Stimulated activated CD4-positive, alpha-beta T cell treated with anti-CD3 and anti-CD28 coated beads, Interleukin-12 subunit alpha, Interleukin-12 subunit beta, amount 100 ng/mL, for 24 hours (primary cell): ENCODE results near the gene LEPROT.
"Not testable (repeated sequence)": the region's sequence is repeated elsewhere in the genome, so short reads cannot be mapped to it uniquely, and the experiment has no call there.

ENCODE experiments used
- DNase-seq, 2 experiments: peaks; one replicate each; pipeline ENCODE4 v3.0.0-alpha.2; 2020; ENCODE audit warnings: low read depth in 2 of 2

Gene LEPROT, protein sequence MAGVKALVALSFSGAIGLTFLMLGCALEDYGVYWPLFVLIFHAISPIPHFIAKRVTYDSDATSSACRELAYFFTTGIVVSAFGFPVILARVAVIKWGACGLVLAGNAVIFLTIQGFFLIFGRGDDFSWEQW

DNA sequence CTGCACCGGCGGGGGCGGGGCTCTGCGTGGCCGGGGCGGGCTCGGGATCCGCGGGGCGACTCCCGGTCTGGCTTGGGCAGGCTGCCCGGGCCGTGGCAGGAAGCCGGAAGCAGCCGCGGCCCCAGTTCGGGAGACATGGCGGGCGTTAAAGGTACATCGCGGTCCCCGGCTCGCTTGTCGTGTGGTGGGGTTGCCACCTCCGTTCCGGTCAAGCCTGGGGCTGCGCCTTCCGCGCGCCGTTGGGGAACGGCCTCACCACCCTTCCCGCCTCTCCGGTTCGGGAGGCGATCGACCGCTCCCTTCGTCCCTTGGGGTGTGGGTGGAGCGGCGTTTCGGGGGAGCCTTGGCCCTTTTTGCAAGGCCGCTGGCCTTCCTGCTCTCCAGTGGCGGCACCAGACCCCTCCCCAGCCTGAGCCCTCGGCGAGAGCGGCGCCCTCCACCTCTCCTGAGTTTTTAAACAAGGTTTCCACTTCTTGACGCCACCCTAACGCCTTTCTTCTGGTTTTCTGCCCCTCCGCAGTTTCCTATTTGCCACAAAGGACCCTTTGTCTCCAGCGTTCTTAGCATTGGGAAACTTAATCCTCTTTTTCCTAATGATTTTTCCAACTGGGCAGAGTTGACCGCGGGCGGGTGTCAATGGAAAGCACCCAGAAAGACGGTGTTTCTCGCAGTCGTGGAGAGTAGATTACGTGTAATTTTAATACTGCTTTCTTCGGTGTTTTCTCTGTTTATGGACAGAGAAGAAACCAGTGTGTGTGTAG lies at the start of gene LEPROT, which contains the start of gene LEPR:
Gene LEPROT, plus strand, starts transcription at position 79 of the 761 bp plus-strand sequence. Its CDS starts 57 bp downstream, at position 136.
Gene LEPR, plus strand, starts transcription at position 79 of the 761 bp plus-strand sequence. CDS start 144,898 bp downstream, outside the sequence.
- no peak for DNase-seq

DNA sequence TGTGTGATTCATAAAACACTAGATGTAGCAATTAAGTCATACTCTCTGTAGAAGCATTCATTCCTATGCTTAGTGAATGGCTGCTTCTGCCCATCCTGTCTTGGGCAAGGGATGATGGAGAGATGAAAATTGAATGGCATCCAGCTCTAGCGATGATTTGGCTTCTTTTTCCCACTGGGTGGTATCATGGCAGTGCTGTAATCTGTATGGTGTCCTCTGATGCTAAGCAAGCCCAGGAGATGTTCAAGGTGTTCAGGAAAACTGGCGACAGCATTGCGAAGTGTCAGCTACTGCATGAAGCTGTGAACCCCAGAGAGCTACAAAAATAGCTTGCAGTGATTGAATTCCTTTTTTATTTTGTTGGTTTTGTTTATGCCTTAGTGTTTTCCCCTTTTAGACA lies 48.9 kb upstream of the LEPROT start:
- no peak for DNase-seq

DNA sequence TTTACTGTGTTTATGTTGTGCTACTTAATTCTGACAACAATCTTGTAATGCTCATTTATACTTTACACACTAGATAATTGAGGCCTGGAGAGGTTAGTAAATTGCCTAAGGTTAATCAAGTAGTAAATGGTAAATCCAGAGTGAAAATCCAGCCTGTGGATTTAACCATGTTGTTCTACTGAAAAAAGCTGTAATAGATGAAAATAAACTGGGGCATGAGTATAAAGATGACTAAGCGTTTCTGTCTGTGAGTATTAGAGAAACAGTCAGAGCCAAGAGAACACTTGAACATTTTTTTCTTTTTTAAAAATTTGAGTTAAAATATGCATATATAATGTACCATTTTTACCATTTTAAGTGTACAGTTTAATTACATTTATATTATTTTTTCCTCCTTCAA lies 47.9 kb upstream of the LEPROT start:
- DNase-seq, result no peak

DNA sequence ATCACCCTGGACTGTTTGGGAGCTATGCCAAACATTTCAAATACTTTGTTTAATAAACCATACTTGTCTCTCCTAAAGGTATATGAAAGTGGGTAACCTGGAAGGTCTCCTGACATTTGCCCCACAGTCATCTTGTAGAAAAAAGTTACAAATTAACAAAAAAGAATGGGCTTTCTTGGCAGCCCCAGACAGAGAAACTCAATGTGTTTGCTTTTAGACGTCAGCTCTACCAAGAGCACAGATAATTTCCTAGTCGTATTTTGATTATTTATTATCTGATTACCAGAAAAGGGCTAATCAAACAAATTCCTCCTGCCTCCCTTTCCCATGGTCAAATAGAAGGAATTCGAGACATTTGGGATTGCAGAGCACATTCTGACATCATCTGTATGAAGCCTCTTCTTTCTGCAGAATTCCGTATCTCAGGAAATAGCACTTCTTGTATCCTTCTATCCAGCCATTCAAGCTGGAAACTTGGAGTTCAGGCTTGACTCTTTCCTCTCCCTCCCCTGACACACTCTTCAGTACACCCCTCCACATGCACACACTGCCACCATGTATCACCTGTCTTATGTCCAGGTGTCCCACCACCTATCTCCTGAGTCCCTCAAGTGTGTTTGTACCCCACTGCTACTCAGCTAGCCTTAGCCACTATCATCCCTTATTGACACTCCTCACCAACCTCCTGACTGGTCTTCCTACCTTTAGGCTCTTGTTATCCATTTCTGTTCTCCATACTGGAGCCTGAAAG lies 42.8 kb upstream of the LEPROT start:
- no peak for DNase-seq

DNA sequence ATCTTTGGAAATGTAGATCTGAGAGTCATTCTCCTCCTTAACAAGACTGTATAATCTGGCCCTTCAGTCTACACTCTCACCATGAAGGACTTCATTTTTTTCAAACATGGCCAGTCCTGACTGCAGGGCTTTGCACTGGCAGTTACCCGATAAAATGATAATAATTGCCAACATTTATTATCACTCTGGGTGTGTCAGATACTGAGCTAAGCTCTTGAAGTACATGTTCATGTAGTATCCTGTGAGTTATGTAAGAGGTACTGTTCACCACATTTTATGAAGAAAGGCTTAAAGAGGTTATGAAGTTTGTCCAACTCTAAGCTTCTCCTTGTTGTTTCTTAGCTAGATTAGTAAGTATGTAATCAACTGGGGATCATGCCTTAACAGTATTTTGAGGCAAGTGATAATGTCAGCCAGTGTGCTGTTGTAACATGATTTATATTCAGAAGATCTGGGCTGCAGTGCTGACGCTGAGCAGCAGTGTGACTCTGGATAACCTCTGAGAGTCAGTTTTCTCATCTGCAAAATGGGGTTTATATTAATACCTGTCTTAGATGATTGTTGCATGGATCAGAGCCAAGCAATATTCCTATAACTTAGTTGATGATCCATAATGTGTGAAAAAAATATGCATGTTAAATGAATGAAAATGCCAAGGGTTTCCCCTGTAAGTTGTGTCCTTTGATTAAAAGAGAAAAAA lies 42.1 kb upstream of the LEPROT start:
- DNase-seq, result no peak

DNA sequence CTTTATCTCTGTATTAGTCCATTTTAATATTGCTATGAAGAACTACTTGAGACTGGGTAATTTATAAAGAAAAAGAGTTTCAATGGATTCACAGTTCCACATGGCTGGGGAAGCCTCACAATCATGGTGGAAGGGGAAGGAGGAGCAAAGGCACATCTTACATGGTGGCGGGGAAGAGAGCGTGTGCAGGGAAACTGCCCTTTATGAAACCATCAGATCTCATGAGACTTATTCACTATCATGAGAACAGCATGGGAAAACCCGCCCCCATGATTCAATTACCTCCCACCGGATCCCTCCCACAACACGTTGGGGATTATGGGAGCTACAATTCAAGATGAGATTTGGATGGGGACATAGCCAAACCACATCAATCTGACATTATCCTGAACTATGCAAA lies 36.0 kb upstream of the LEPROT start:
- DNase-seq, result not testable (repeated sequence)

DNA sequence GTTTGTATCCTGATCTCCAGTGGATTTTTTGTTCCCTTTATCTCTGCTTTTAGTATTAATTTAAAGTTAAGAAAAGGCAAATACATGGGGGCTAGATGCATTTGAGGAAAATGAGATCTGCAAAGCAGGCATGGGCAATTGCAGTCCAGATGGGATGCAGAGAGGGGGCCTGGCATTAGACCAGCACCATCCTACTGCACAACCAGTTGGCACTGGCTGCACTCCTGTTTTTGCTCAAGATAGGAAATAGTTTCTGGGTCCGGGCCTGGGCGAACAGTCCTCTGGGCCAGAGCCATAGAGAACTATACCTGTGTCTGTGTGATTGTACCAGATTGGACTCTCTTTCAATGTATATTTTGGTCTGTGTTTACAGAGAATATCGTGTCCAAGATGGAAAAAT lies 34.0 kb upstream of the LEPROT start:
- no peak for DNase-seq

DNA sequence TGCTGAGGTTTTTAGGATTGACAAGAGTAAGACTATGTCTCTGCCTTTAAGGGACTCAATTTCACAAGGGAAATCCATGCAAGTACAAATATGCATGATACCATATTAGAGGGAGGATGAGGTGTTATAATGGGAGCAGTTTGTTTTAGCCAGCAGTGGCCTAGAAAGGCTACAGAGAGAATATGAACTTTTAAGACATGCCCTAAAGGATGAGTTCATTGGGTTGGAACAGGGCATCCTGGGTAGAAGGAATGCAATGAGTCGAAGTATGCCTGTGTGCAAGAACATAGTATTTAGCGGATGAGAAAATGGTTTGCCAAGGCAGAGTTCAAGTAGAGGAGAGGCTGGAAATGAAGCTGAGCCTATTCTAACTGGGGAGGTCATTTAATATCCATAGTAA lies 32.6 kb upstream of the LEPROT start:
- no peak for DNase-seq

DNA sequence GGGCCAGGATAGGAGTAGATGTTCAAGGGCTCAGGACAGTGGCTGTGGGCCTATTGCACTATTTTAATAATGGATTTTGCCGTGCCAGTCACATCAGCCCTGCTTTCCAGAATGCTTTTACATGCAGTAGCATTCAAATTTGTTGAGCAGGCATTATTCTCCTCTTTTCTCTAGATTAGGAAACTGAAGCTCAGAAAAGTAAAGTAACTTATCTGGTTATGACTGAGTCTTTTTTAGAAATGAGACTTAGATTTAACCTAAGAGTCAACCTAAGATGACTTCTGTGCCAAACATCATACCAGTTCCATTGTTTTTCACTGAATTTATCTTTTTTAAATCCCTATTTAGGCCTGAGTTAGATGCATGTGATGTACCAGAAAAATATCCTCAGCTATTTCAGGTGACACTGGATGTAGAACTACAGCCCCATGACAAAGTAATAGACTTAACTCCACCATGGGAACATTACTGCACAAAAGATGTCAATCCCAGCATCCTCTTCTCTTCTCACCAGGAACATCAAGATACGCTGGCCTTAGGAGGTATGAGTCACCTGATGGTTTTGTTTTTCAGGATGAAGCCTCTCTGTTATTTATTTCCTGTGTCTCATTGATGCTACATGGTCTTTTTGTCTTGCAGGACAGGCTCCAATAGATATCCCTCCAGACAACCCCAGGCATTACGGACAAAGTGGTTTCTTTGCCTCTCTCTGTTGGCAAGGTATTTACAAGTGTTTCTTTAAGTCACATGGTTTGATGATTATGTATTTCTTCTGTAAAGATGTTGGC lies 31.4 kb upstream of the LEPROT start:
- no peak for DNase-seq

DNA sequence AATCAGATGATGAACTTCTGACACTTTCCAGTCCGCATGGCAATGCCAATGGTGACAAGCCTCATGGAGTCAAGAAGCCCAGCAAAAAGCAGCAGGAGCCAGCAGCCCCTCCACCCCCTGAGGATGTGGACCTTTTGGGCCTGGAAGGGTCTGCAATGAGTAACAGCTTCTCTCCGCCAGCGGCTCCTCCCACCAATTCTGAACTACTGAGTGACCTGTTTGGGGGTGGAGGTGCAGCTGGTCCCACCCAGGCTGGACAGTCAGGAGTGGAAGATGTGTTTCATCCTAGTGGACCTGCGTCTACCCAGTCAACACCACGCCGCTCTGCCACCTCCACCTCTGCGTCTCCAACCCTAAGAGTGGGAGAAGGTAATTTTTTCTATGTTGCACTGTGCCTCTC lies 28.0 kb upstream of the LEPROT start:
- DNase-seq, result no peak

DNA sequence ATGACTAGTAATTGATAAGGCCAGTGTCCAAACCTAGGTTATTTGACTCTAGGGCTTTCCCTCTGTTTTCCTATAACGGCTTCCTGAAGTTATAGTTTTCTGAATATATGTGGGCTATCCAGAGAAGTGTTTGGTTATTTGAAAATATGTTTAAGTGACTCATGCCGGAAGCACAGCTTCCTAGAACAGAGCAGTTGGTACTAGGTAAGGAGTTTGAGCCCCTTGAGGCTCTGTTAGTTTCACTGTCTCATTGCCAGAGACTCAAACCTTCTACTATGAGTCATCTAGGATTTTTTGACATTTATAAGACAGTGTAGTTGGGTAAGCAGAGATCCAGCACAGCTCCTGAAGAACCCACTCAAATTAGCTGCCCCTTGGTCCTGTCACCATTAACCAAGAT lies 27.1 kb upstream of the LEPROT start:
- DNase-seq, result no peak

DNA sequence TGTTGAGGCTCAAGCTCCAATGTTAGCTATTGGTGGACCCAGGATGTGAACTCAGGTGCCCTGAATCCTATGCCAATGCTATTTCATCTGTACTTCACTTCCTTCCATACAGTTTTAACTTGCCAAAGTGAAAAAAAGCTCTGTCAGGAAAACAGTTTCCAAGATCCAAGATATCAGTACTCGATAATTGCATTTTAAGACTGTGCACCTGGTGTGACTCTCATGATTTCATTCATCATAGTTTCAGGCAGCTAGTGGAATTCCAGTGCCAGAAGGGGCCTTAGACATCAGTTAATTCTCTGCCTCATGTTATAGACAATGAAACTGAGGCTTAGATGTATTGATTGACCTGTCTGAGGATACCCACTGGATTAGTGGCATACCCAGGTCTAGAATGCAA lies 26.5 kb upstream of the LEPROT start:
- no peak for DNase-seq

DNA sequence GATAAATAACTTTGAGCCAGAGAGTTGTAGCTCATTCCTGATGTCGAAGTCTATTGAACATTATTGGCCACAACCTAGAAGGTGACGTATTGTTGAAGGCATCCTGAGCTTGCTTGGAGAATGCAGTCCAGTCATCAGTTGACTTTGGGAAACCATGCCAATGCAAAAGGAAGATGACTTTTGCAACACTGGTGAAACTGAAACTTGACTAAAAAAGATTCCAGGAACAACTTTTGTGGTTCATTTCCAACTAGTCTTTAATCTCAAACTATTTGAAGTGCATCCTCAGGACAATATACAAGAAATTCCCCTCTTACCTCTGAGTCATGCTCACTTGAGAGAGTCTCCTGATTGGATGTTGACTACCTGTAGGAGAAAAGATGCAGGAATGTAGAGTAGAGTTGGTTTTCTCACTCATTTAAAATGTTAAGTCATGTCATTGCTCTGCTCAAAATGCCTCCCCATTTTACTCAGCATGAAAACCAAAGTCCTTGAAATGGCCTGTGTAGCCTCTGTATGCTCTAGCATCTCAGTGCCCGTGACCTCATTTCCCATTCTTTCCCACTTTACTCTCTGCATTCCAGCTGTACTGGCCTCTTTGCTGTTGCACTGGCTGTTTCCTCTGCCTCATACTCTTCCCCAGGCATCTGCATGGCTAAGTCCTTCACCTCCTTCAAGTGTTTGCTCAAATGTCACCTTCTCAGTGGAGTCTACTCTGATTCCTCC lies 24.4 kb upstream of the LEPROT start:
- DNase-seq, result no peak

DNA sequence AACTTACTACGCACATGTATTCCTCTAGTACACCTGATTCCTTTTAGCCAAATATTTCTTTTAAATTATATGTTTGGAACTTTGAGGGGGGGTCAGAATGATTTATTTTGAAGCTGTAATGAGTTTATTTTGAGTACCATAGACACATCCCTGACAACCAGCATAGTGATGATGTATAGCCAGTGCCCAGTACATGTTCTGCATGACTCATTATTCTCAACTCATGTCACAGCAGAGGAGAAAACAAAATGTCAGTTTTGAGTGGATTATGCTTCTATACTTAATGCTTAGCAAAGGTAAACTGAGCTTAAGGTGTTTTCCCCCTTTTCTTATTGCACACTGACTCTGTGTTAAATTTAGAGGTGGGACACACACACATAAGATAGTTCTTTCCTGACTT lies 22.4 kb upstream of the LEPROT start:
- no peak for DNase-seq

DNA sequence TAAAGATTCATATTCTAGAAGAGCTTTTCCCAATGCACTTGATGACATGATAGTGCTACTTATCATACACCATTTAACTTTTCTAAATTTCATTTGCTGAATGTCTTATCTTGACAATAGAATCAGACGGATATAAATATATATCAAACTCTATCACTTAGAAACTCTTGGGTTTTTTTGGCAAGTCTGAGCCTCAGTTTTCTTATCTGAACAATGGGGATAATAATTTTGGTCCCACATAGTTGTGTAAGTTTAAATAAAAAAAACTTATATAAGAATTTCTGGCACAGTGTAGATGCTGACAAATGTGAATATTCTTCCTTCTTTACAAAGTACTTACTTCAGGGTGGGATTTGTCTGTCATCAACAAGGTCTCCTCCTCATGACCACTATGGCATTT lies 21.5 kb upstream of the LEPROT start:
- DNase-seq, result no peak

DNA sequence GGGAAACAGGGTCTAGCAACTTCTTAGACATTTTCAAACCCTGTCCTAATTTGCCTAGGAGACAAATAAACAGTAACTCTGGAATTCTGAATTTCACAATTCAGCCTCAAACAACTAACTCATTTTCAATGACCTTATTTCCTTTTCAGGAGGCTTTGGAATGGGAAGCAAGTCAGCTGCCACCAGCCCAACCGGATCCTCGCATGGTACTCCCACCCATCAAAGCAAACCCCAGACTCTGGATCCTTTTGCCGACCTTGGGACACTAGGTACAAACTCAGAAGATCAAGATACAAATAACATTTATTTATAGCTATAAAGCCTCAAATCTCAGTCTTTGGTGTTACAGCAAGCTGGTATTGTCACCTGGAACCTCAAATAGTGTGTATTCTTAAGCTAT lies 18.9 kb upstream of the LEPROT start:
- no peak for DNase-seq

DNA sequence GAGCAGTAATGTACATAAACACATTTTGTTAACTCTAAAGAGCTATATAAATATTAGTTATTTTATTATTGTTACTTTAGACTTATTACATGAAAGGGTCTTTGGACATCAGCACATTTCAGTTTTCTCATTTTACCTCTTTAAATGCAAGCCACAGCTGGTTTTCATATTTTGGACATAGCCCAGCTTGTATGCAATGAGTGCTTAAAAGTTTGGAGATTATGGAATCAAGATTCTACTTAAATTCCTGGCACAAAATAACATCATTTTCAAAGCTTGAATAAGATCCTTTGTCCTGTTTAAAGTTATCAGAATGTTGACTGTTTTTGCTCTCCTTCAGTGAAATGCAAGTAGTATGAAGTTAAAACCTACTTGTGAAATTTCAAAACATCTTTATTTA lies 15.5 kb upstream of the LEPROT start:
- DNase-seq, result no peak

DNA sequence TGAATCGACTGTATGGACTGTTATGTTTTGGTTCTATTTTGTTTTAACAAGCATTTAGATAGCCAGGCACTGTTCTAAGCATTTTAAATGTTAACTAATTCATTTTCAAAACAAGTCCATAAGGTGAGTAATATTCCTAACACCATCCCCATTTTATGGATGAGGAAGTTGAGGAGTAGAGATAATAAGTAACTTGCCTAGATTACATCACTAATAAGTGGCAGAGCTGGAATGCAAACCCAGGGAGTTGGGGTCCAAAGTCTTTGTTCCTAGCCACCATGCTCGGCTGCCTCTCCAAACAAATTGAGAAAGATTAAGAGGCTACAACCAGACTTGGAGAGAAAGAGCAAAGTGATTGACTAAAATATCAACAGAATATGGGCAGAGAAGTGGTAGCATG lies 12.6 kb upstream of the LEPROT start:
- no peak for DNase-seq

DNA sequence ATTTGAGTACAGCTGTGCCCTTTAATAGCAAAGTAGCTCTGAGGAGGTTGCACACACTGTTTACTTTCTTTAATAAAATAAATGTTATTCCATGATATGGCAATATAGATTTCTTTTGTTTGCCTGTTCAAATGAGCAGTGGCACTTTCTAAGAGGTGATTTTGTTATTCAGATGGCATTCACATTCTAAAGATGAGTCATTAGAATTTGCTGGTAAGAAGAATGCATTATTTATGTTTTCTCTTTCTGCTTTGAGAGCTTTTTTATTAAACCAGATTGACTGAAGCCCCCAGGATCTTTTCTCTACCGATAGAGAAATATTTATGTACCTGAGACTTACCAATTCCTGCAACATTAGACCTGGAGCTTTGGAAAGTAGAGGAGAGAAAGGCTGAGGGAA lies 11.2 kb upstream of the LEPROT start:
- DNase-seq, result no peak

DNA sequence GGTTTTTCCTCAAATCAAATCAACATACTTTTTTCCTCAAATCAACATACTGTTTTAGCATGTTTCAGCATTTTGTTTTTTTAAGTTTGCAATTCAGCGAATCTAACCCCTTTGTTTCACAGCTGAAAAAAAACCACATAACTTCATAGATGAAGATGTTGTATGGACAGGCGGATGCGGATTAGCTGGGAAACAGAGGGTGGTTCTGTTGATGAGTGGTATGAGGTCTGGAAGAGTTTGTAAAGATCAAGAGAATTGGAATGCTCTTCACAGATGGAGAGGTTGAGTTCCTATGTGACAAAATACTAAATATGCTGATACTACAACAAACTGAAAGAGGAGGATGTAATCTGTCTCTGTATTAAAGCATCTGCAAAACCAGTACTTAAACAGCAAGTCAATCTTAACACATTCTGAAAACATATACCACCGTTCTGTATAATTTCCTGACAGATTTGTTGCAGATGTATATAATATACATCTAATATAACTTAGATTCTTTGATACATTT lies 10.6 kb upstream of the LEPROT start:
- no peak for DNase-seq
